Measurements from ENCODE around the gene RILP.
"Not testable (repeated sequence)": the region's sequence is repeated elsewhere in the genome, so short reads cannot be mapped to it uniquely, and the experiment has no call there.

Gene RILP

GRCh38 chr17:1649844-1650501 is at the start of gene RILP:
TSS of gene RILP (minus strand) at chr17:1649866. CDS start at chr17:1649804, 62 bp downstream.
- Histone ChIP-seq H3K4me2 (peak within 1 kb of the TSS; percentile 95 to 100 (median 99)), H3K9ac (peak within 1 kb of the TSS; percentile 71 to 90 (median 84)), H3K9me3 (replicated peaks in 1 of 11) (no peaks in the 10 kb centered on the region), H3K4me3 (peak within 1 kb of the TSS; percentile 58 to 80 (median 68)), H3K4me1 (peaks cover 54 to 71% (median 61%) of the 10 kb centered on the region in 10 experiments), H3K36me3 (peaks cover 50 to 57% (median 51%) of the 10 kb centered on the region in 11 experiments), H3K27ac (peak within 1 kb of the TSS; percentile 65 to 88 (median 82)), H4K20me1 (peaks cover 11 to 61% (median 46%) of the 10 kb centered on the region in 11 experiments; a peak in 20 of 22 replicates), H3K27me3 (no peaks in the 10 kb centered on the region)
- TF ChIP-seq Cebpa-rat (IDR thresholded peaks at IDR 0.05): no peak

- H3K9ac ChIP-seq: no peak overlapping the region
Measured at GRCh38 chr17:1697681-1698080, 48.0 kb upstream of the RILP start.

GRCh38 chr17:1695365-1695764 is 45.7 kb upstream of the RILP start:
- H3K27me3 ChIP-seq: no peaks in the 10 kb centered on the region
- H3K9ac ChIP-seq: no peak overlapping the region
- no peak overlapping the region for H3K4me2 ChIP-seq
- peaks cover 0 to 17% (median 6%) of the 10 kb centered on the region in 11 experiments; a peak in 11 of 22 replicates for H3K9me3 ChIP-seq (replicated peaks in 1 of 11)
- H3K27ac ChIP-seq: no peak overlapping the region
- H3K4me1 ChIP-seq: no peaks in the 10 kb centered on the region
- H3K4me3 ChIP-seq: no peak overlapping the region
- no peaks in the 10 kb centered on the region for H3K36me3 ChIP-seq
- H4K20me1 ChIP-seq: no peaks in the 10 kb centered on the region
- no peak for TF ChIP-seq Cebpa-rat (IDR thresholded peaks at IDR 0.05)

More at GRCh38 chr17:1697681-1698080, 48.0 kb upstream of the RILP start:
- Histone ChIP-seq H4K20me1 (no peaks in the 10 kb centered on the region), H3K4me3 (no peak overlapping the region), H3K27ac (no peak overlapping the region), H3K4me1 (no peaks in the 10 kb centered on the region), H3K9me3 (replicated peaks in 1 of 11) (peaks cover 0 to 1% (median 0%) of the 10 kb centered on the region in 11 experiments; a peak in 3 of 22 replicates), H3K27me3 (no peaks in the 10 kb centered on the region), H3K4me2 (no peak overlapping the region), H3K36me3 (no peaks in the 10 kb centered on the region)
- no peak for TF ChIP-seq Cebpa-rat (IDR thresholded peaks at IDR 0.05)

- H4K20me1 ChIP-seq: no peaks in the 10 kb centered on the region
- no peak overlapping the region for H3K4me2 ChIP-seq
- no peak for TF ChIP-seq Cebpa-rat (IDR thresholded peaks at IDR 0.05)
- H3K9ac ChIP-seq: no peak overlapping the region
- no peak overlapping the region for H3K27ac ChIP-seq
- H3K27me3 ChIP-seq: no peaks in the 10 kb centered on the region
- H3K36me3 ChIP-seq: no peaks in the 10 kb centered on the region
- H3K4me3 ChIP-seq: no peak overlapping the region
- H3K4me1 ChIP-seq: no peaks in the 10 kb centered on the region
- H3K9me3 ChIP-seq (replicated peaks in 1 of 11): peaks cover 0 to 17% (median 6%) of the 10 kb centered on the region in 11 experiments; a peak in 11 of 22 replicates
Measured at GRCh38 chr17:1693339-1693738, 43.7 kb upstream of the RILP start.

- Histone ChIP-seq H3K4me2 (no peak overlapping the region), H3K36me3 (no peaks in the 10 kb centered on the region), H3K27ac (no peak overlapping the region), H4K20me1 (no peaks in the 10 kb centered on the region), H3K4me3 (no peak overlapping the region), H3K27me3 (no peaks in the 10 kb centered on the region), H3K9ac (no peak overlapping the region), H3K4me1 (peaks cover 0 to 2% (median under 1%) of the 10 kb centered on the region in 10 experiments; a peak in 9 of 20 replicates), H3K9me3 (replicated peaks in 1 of 11) (peaks cover 0 to 17% (median 6%) of the 10 kb centered on the region in 11 experiments; a peak in 11 of 22 replicates)
- no peak for TF ChIP-seq Cebpa-rat (IDR thresholded peaks at IDR 0.05)
Measured at GRCh38 chr17:1690544-1691221, 41.0 kb upstream of the RILP start.

GRCh38 chr17:1688405-1688804 is 38.7 kb upstream of the RILP start:
- H3K9me3 ChIP-seq (replicated peaks in 1 of 11): peaks cover 0 to 17% (median 6%) of the 10 kb centered on the region in 11 experiments; a peak in 11 of 22 replicates
- H3K9ac ChIP-seq, H3K27me3 ChIP-seq, H3K4me2 ChIP-seq, H3K36me3 ChIP-seq, H3K27ac ChIP-seq, H4K20me1 ChIP-seq, H3K4me3 ChIP-seq: not testable (repeated sequence)
- H3K4me1 ChIP-seq: peaks cover 11 to 15% (median 12%) of the 10 kb centered on the region in 10 experiments

GRCh38 chr17:1686086-1686485 is 36.4 kb upstream of the RILP start:
- Histone ChIP-seq H3K9ac (no peak overlapping the region), H4K20me1 (peaks cover 22 to 33% (median 30%) of the 10 kb centered on the region in 11 experiments; a peak in 20 of 22 replicates), H3K4me1 (peaks cover 16 to 28% (median 25%) of the 10 kb centered on the region in 10 experiments), H3K4me3 (no peak overlapping the region), H3K27ac (no peak overlapping the region), H3K9me3 (replicated peaks in 1 of 11) (peaks cover 0 to 6% (median 0%) of the 10 kb centered on the region in 11 experiments; a peak in 4 of 22 replicates), H3K36me3 (peaks cover 23 to 27% (median 25%) of the 10 kb centered on the region in 11 experiments), H3K4me2 (no peak overlapping the region; a peak in 1 of 22 replicates), H3K27me3 (no peaks in the 10 kb centered on the region)
- no peak for TF ChIP-seq Cebpa-rat (IDR thresholded peaks at IDR 0.05)

- TF ChIP-seq Cebpa-rat (IDR thresholded peaks at IDR 0.05): no peak
- H3K9me3 ChIP-seq (replicated peaks in 1 of 11): no peaks in the 10 kb centered on the region; a peak in 1 of 22 replicates
- peaks cover 16 to 28% (median 25%) of the 10 kb centered on the region in 10 experiments for H3K4me1 ChIP-seq
- H3K4me2 ChIP-seq: peak within 1 kb of the TSS; percentile 82 to 97 (median 93)
- H3K9ac ChIP-seq: peak within 1 kb of the TSS; percentile 86 to 98 (median 96)
- H3K27me3 ChIP-seq: no peaks in the 10 kb centered on the region
- H4K20me1 ChIP-seq: peaks cover 37 to 48% (median 45%) of the 10 kb centered on the region in 11 experiments
- H3K36me3 ChIP-seq: peaks cover 38 to 42% (median 40%) of the 10 kb centered on the region in 11 experiments
- peak within 1 kb of the TSS; percentile 83 to 98 (median 95) for H3K27ac ChIP-seq
- H3K4me3 ChIP-seq: peak within 1 kb of the TSS; percentile 81 to 98 (median 92)
Measured at GRCh38 chr17:1684378-1685189, 34.9 kb upstream of the RILP start, which contains the start of gene PRPF8. TSS of gene PRPF8 (minus strand) at chr17:1684867. CDS start at chr17:1684571, 296 bp downstream.

Data from BLaER1 treated with 17β-estradiol and CSF1 and Interleukin-3, amounts not matched to agents 10 nM and 100 nM (cell line).